Measurements from ENCODE around the gene ST6GALNAC3. TPM values are rescaled to one million over a fixed set of nuclear protein-coding genes. Genes with fewer than 3 reads are reported as not detected.

Gene ST6GALNAC3
- polyA plus RNA-seq, 2 of the 4 experiments (the other 2 are of a cell fraction), result 1.1 to 1.2 TPM

DNA sequence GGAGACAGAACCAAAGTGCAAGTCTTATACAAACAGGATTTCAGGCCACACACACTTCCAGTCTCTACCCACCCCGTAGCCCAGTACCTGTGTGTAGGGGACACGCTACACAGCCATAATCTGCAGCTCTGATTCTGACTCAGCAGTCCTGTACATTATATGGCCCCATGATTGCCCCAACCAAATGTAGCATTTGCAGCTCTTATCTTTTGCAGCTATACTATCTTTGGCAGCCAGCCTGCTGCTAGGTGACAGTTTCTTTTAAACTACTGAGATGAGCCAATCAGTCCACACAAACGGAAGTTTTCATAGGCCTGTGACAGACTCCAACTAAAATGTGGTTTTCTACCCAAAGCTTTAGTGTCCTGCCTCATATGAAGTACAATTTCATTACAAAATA lies 533.2 kb downstream of the ST6GALNAC3 start:
- no peak for TF ChIP-seq KDM5A (IDR thresholded peaks at IDR 0.05)
- no peak for TF ChIP-seq MAFK (IDR thresholded peaks at IDR 0.05; ENCODE audit: partially characterized antibody)
- TF ChIP-seq JUN (IDR thresholded peaks at IDR 0.05), result no peak
- TF ChIP-seq ESRRA (IDR thresholded peaks at IDR 0.05; ENCODE audit: borderline replicate concordance, low read length), result no peak
- TF ChIP-seq FOSB (CRISPR knock-in tag; IDR thresholded peaks at IDR 0.05), result no peak
- TF ChIP-seq, protein P1, sequence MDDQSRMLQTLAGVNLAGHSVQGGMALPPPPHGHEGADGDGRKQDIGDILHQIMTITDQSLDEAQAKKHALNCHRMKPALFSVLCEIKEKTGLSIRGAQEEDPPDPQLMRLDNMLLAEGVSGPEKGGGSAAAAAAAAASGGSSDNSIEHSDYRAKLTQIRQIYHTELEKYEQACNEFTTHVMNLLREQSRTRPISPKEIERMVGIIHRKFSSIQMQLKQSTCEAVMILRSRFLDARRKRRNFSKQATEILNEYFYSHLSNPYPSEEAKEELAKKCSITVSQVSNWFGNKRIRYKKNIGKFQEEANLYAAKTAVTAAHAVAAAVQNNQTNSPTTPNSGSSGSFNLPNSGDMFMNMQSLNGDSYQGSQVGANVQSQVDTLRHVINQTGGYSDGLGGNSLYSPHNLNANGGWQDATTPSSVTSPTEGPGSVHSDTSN (IDR thresholded peaks at IDR 0.05), result no peak
- no peak for TF ChIP-seq GATA3 (IDR thresholded peaks at IDR 0.05; ENCODE audit: borderline replicate concordance)
- TF ChIP-seq, protein P2, sequence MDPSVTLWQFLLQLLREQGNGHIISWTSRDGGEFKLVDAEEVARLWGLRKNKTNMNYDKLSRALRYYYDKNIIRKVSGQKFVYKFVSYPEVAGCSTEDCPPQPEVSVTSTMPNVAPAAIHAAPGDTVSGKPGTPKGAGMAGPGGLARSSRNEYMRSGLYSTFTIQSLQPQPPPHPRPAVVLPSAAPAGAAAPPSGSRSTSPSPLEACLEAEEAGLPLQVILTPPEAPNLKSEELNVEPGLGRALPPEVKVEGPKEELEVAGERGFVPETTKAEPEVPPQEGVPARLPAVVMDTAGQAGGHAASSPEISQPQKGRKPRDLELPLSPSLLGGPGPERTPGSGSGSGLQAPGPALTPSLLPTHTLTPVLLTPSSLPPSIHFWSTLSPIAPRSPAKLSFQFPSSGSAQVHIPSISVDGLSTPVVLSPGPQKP (IDR thresholded peaks at IDR 0.05; ENCODE audit: low read depth, low read length), result no peak
- no peak for TF ChIP-seq USF2 (IDR thresholded peaks at IDR 0.05)
- TF ChIP-seq POLR2AphosphoS2 (conservative IDR thresholded peaks at IDR 0.05; ENCODE audit: low read length), result no peak
- FAIRE-seq, result no peak
- Histone ChIP-seq H3K27ac (no peak overlapping the region), H3K4me3 (no peak overlapping the region), H3K4me1 (no peaks in the 10 kb centered on the region), H3K4me2 (no peak overlapping the region), H3K9me3 (no peaks in the 10 kb centered on the region)
- no peak for DNase-seq (ENCODE audit: low read depth in 1 of 2, low spot score in 1 of 2)
- WGBS (ENCODE audit: missing lambda C conversion rate), result 43% methylated on average over 3 of the region's 3 CpGs
- POLR2A ChIA-PET, result no interaction called here
- no peak for ATAC-seq
- CTCF ChIA-PET, result no interaction called here

DNA sequence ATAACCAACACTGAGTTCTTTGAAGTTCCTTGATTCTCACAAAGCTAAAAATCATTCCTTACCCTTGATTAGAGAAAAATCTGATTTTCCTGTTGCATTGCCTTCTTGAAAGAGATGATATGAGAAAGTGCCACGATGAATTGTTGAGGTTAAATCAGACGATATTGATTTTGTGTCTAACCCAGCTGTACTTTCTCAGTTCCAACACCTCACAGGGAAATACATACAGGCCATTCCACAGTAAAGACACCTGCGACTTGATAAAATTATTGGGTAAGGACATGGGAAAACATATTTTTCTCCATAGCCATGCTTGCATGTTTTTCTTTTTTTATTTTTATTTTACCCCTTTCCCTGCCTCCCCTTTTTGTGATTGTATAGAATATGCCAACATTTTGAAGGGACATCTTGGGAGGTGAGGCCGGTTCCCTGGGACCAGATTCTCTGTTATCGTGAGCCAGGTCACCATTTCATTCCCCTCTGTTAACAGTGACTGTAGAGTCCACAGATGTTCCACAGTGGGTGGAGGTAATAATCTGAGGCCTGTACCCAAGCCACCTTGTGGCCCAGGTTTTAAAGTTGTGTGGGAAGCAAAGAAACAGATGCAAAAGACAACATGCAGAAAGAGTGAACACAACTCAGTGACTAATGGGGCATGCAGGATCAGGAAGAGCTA lies 537.4 kb downstream of the ST6GALNAC3 start:
- no peak for TF ChIP-seq HMGXB4 (CRISPR knock-in tag; IDR thresholded peaks at IDR 0.05; ENCODE audit: borderline replicate concordance)
- TF ChIP-seq SMC3 (IDR thresholded peaks at IDR 0.05), result no peak
- TF ChIP-seq BHLHE40 (IDR thresholded peaks at IDR 0.05; ENCODE audit: low read depth, low read length), result no peak
- TF ChIP-seq, protein P3, sequence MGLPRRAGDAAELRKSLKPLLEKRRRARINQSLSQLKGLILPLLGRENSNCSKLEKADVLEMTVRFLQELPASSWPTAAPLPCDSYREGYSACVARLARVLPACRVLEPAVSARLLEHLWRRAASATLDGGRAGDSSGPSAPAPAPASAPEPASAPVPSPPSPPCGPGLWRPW (IDR thresholded peaks at IDR 0.05), result no peak
- TF ChIP-seq EHMT2 (IDR thresholded peaks at IDR 0.05; ENCODE audit: low read depth), result no peak
- TF ChIP-seq, protein P2 (IDR thresholded peaks at IDR 0.05; ENCODE audit: low read depth, low read length), result no peak
- no peak for TF ChIP-seq HOXA7 (CRISPR knock-in tag; IDR thresholded peaks at IDR 0.05)
- TF ChIP-seq NR3C1 (IDR thresholded peaks at IDR 0.05), result no peak
- TF ChIP-seq JUN (IDR thresholded peaks at IDR 0.05), result no peak
- no peak for TF ChIP-seq MAFK (IDR thresholded peaks at IDR 0.05; ENCODE audit: partially characterized antibody)
- TF ChIP-seq CBX8 (IDR thresholded peaks at IDR 0.05), result no peak
- TF ChIP-seq EP300 (IDR thresholded peaks at IDR 0.05), result no peak
- TF ChIP-seq KDM5A (IDR thresholded peaks at IDR 0.05), result no peak
- TF ChIP-seq E2F6 (IDR thresholded peaks at IDR 0.05; ENCODE audit: borderline replicate concordance, low read depth), result no peak
- no peak for TF ChIP-seq RCOR1 (IDR thresholded peaks at IDR 0.05; ENCODE audit: low read depth, low read length)
- no peak for TF ChIP-seq NFE2L2 (conservative IDR thresholded peaks at IDR 0.05; ENCODE audit: low read length)
- TF ChIP-seq RARB (CRISPR knock-in tag; IDR thresholded peaks at IDR 0.05), result no peak
- TF ChIP-seq RNF2 (IDR thresholded peaks at IDR 0.05; ENCODE audit: borderline replicate concordance, low read depth), result no peak
- TF ChIP-seq BCL3 (IDR thresholded peaks at IDR 0.05), result no peak
- TF ChIP-seq MYC (IDR thresholded peaks at IDR 0.05; ENCODE audit: borderline replicate concordance, low read length), result no peak
- DNase-seq (ENCODE audit: low read depth in 1 of 2, low spot score in 1 of 2), result no peak
- no peak overlapping the region for H3K27ac ChIP-seq
- H3K4me2 ChIP-seq, result no peak overlapping the region
- WGBS (ENCODE audit: missing lambda C conversion rate), result 43% methylated on average over 5 of the region's 5 CpGs
- POLR2A ChIA-PET, result no interaction called here
- H3K4me3 ChIP-seq, result no peak overlapping the region
- FAIRE-seq, result no peak
- H3K9me3 ChIP-seq, result no peaks in the 10 kb centered on the region
- no peak for ATAC-seq
- H3K4me1 ChIP-seq, result no peaks in the 10 kb centered on the region
- CTCF ChIA-PET, result no interaction called here

Data from A549 (cell line).